ENCODE measurements around the gene BCL6B.

GRCh38 chr17:7010523-7010922 is 12.3 kb upstream of the BCL6B start:
- TF ChIP-seq, protein P1, sequence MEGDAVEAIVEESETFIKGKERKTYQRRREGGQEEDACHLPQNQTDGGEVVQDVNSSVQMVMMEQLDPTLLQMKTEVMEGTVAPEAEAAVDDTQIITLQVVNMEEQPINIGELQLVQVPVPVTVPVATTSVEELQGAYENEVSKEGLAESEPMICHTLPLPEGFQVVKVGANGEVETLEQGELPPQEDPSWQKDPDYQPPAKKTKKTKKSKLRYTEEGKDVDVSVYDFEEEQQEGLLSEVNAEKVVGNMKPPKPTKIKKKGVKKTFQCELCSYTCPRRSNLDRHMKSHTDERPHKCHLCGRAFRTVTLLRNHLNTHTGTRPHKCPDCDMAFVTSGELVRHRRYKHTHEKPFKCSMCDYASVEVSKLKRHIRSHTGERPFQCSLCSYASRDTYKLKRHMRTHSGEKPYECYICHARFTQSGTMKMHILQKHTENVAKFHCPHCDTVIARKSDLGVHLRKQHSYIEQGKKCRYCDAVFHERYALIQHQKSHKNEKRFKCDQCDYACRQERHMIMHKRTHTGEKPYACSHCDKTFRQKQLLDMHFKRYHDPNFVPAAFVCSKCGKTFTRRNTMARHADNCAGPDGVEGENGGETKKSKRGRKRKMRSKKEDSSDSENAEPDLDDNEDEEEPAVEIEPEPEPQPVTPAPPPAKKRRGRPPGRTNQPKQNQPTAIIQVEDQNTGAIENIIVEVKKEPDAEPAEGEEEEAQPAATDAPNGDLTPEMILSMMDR (IDR thresholded peaks at IDR 0.05), result no peak
- TF ChIP-seq POLR2A (IDR thresholded peaks at IDR 0.05), result no peak

All from gastroesophageal sphincter (tissue), 3 donors.